Hematopoietic multipotent progenitor cell treated with erythropoietin and hydrocortisone succinate and interleukin-3 and kit ligand, for 8 days (in vitro differentiated cells): ENCODE measurements around the gene SFMBT1.

Experiments used
- DNase-seq: peaks from one replicate; pipeline ENCODE4 v3.0.0-alpha.2; 2015

Gene SFMBT1

DNA sequence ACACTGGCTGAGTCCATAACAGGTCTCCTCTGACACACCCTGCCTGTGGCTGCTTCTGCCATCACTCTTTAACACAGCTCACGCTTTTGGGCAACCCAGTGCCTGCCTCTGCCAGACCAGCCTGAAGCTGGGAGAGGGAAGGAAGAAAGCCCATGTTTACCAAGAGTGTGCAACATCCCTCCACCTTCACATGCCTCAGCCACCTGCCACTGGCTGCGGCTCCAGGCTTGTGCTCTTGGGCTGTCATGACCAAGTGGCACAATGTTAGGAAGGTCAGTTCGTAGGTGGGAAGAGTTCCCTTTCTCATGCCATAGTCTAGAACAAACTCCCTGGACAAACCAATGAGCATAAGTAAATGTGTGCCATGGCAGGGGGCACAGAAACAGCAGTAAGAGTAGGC lies 168.8 kb downstream of the SFMBT1 start:
- DNase-seq: no peak

DNA sequence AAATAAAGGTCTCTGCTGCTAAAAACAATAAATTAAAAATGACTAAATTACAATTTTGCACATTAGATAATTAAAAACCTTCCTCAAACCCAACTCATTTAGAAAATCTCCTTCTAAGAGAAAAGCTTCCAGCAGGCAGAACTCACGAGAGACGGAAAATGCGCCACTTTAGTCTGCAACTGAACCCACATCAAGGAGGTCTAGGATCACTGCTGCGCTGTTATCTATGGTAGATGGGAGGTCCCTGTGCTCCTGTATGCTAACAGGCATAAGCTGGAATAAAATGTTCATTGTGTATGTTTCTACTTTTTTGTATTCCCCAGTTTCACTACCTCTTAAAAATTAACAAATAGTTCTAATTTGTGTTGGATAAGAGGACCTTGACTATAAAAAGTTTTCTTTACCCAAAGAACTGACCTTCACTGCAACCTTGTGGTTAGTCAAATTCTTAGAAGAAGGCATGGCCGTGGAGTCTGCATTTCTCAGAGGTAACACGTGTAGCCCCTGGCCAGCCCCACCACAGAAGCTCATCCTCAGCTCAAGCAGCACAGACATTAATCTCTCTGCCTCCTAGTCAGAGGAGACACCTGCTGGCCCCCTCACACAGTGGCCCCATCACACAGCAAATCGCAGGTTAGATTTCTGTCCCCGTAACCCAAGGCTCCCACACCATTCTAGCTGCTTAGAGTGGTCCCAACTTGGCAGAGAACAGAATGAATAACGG lies 170.8 kb downstream of the SFMBT1 start:
- DNase-seq: no peak

DNA sequence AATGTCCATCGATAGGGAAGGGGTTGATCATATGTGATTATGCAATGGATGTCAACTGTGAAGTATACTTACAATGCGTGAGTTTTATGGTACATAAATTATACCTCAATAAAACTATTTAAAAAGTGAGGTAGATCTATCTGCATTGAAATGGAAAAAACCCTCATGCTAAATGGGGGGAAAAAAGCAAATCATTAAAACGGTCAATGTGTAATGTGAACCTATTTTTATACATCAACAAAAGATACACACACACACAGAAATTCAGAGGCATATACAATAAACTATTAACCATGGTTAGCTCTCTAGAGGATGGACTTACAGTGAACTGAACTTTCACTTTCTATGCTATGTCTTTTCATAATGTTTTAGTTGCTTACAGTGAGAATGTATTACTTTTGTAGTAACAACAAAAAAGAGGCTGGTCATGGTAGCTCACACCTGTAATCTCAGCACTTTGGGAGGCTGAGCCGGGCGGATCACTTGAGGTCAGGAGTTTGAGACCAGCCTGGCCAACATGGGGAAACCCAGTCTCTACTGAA lies 171.6 kb downstream of the SFMBT1 start:
- DNase-seq: no peak

DNA sequence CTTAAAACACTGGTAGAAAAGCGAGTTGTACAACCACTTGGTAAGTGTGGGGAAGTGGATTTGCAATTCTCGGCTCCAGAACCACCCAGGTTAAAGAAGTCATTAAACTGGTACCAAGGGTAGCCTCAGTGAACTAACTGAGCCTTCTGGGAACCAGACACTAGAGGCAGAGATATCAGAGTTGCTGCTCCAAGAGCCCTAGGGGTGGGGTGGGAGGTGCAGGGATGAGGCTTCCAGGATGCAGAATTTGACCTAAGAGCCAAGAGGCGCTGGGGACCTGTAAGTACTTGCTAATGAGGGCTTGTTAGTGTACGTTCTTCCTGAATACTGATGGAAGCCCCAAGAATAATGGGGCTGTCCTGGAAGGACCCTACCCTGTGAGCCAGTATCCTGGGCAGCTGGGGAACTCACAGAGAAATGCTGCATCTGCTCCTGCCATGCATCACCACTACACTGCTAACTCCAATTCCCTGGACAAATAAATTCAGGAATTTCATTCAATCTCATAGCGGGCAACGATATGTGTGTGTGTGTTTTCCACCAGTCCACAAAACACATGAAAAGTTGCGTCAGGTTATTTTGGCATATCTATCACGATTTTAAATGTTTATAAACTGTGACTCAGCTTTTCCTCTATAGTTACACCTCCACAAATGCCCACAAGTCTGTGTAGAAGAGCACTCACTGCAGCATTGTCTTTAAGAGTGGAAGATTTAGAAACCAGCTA lies 172.3 kb downstream of the SFMBT1 start:
- no peak for DNase-seq

DNA sequence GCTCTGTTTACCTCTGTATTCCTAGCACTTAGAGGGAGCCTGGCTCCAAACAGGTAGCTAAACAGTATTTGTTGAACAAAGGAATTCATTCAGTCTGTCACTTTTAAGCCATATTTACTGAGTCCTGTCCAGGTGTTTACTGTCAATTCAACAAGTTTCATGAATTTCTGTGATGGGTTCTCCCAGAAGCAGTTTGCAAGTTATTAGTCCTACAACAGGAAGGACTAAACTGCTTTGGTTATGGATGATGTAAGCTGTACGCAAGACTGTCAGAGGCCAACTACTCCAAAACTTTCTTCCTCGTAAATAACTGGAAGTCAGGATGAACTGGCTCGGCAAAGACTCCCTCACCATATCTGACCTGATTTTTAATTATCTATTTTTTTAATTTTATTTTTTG lies 173.6 kb downstream of the SFMBT1 start:
- DNase-seq: no peak

DNA sequence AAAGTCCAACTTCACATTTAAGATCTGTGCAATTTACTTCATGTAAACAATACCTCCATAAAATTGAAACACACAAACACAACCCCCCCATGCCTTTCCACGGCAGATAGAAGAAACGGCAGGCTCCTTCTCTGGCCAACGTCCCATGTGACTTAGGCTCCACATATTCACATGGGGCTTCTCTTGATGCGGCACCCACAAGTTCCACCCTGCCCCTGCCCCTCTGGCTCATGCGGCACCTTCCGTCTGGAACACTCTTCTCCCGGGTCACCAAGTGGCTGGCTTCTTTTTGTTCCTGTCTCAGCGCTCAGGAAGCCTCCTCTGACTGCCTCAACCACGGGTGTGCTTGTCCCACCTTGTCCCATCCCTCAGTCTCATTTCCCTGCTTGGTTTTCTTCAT lies 174.1 kb downstream of the SFMBT1 start:
- no peak for DNase-seq

DNA sequence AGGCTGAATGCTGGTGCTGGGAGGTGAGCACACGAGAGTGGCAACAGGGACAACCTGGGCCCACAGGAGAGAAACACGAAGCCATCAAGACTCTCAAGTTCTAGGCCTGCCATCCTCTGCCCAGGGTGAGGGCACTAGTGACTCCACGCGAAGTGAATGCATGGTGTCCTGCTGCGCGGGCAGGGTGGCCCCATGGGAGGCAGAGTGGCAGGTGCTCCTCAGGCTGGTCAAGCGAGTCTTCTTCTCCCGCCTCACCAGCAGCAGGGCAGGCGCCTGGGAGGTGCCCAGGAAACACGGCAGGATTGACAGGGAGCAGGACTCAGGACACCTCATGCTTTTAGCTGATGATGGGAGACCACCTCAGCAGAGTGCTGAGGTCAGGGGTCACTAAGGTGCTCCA lies 175.4 kb downstream of the SFMBT1 start:
- DNase-seq: no peak

DNA sequence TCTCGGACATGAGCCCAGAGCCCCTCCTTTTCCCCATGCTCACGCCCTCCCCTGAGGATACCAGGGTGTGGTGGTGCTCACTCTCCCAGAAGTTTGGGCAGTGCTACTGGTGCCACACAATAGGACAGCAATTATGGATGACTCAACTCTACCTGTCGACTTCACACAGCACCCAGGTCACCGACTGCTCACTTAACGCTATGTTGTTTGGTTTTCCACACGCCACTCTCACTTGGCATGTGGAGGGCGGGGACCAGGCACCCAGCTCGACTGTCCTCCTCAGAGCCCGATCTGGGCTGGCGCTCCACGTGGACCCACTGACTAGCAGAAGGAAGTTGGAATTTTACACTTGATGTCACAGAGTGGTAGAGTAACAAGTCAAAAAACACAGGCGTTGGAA lies 179.4 kb downstream of the SFMBT1 start:
- no peak for DNase-seq

DNA sequence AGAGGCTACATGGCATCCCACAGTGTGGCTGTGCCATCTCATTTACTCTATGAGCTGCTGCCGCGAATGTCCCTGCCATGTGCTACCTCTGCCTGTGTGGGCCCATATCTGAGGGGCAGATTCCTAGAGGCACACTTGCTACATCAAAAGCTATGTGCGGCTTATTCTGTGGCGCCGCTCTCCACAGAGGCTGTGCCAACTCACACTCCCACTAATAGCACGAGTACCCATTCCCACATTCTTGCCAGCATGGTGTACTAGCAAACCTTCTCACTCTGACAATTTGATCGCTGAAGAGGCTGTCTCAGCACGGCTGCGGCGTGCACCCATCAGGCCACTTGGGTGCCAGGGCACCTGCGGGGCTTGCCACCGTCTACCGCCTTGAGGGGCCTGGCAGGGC lies 179.9 kb downstream of the SFMBT1 start:
- DNase-seq: no peak

DNA sequence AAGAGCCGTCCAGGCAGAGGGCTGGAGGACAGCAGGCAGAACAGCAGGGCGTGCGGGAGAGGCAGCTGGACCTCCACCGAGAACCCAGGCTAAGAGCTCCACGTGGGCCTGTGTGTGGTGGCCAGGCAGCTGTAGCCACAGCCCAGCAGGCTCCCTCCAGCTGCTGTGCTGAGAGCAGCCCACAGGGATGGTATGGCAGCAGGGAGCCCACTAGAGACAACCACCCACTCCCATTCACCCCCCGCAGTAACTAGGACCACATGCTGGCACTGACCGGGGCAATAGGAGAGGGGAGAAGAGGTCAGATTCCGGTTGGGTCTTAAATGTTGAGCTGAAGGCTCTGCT lies 185.5 kb downstream of the SFMBT1 start:
- DNase-seq: no peak

DNA sequence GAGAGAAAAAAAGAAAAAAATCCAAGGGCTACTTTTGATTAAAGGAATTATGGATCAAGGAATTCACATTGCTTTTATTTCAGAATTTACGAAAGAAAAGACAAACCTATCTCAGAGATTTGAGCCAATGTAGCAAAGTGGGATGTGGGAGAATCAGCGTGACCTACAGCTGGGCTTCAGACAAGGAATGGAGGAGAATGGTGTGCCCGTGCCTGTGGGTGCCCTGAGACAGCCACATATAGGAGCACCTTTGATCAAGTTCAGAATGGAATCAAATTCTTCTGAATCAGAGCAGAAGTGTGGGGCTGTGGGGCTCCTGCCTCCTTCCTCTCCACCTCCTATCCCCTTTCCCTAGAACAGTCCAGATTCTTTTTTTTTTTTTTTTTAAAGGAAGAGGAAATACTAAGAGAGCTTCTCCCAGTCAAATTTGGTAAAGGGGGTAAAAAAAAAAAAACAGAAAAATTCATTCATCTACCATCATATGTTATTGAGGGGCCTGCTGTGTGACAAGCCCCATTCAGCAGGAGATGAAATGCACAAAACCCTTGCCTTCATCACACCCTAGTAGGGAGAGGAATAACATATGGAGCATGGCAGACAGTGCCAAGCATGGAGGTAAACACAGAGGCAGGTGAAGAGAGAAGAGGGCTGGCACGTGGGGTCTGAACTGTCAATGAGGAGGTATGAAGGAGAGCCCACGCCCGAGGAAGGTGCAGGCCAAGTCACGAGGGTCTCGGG lies 186.0 kb downstream of the SFMBT1 start:
- no peak for DNase-seq

DNA sequence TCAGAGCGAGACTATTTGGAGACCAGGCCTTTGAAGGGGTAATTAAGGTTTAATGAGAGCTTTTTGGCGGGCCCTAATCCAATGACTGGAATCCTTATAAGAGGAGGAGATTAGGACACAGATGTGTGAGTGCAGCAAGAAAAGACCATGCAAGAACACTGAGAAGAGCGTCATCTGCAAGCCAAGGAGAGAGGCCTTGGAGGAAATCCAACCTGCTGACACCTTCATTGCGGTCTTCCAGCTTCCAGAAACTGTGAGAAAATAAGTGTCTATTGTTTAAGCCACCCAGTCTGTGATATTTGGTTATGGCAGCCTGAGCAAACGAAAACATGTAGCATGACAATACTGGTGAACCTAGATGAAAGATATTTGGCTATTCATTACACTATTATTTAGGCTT lies 188.0 kb downstream of the SFMBT1 start:
- DNase-seq: no peak

DNA sequence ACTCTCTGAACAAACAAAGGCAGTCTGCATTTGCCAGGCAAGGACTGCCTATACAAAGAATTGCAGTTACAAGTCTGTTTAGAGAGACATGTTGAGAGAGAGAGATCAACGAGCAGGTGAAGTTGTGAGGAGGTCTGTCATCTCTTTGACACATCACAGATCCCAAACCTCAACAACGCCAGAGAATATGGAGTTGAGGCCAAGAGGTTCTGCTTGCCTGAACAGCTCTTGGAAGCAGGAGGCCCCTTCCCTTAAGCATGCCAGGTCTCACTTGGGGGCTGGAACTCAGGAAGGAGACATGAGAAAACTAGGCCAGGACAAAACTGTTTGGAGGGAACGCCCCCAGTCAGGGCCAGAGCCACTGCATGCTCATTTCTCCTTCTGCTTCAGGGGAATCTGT lies 188.7 kb downstream of the SFMBT1 start:
- DNase-seq: no peak

DNA sequence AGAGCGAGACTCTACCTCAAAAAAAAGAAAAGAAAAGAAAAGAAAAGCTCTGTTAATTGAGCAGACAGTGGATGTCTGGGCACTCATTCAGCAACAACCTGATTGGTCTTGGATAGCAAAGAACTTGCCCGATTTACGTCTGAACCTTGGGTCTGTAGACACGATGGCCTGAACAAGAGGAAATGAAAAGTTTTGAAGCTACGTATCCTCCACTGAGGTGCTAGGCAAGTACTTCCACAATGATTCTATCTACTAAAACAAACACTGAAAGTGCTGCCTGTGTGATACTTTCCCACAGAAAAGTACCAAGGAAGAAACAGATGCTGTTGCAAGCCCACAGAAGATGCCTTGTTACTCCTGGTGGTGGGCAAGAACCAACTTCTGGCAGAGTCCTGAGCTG lies 189.2 kb downstream of the SFMBT1 start:
- no peak for DNase-seq

DNA sequence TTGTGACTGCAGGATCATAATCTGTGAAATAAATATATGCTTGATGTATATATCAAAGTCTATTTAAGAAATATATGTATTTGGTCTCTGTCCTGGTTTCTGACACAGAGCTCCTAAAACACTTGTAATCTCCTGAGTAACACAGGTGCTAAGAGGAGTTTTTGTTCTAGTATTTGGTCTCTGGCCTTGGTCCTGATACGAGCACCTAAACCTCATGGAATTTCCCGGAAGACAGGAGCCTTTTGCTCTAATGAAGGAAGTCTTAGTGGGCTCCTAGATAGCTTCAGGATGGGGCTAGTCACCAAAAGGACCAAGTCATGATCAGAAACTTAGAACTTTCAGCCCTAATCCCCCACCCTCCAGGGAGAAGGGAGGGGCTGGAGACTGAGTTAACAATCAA lies 191.9 kb downstream of the SFMBT1 start:
- no peak for DNase-seq
